ENCODE measurements around the gene CLSTN2.

Gene CLSTN2

GRCh38 chr3:140233702-140234101, 298.7 kb downstream of the CLSTN2 start:
- no peaks in the 10 kb centered on the region for H3K36me3 ChIP-seq
- TF ChIP-seq CTCF (IDR thresholded peaks at IDR 0.05; ENCODE audit: low read depth, low read length), result no peak
- H3K27me3 ChIP-seq (ENCODE audit: insufficient read depth, low read depth, severe bottlenecking), result no peaks in the 10 kb centered on the region
- DNase-seq, result no peak
- H3K9me3 ChIP-seq (ENCODE audit: severe bottlenecking), result peaks cover 3% of the 10 kb centered on the region
- no peak overlapping the region for H3K4me3 ChIP-seq (ENCODE audit: low read depth, low read length)
- no peak overlapping the region for H3K27ac ChIP-seq

GRCh38 chr3:140234256-140234655, 299.3 kb downstream of the CLSTN2 start:
- no peak for TF ChIP-seq CTCF (IDR thresholded peaks at IDR 0.05; ENCODE audit: low read depth, low read length)
- no peak for DNase-seq
- H3K27ac ChIP-seq, result no peak overlapping the region
- H3K27me3 ChIP-seq (ENCODE audit: insufficient read depth, low read depth, severe bottlenecking), result no peaks in the 10 kb centered on the region
- H3K9me3 ChIP-seq (ENCODE audit: severe bottlenecking), result peaks cover 3% of the 10 kb centered on the region
- no peaks in the 10 kb centered on the region for H3K36me3 ChIP-seq
- H3K4me3 ChIP-seq (ENCODE audit: low read depth, low read length), result no peak overlapping the region

GRCh38 chr3:140236836-140237501, 302.0 kb downstream of the CLSTN2 start:
- Histone ChIP-seq H3K36me3 (no peaks in the 10 kb centered on the region), H3K9me3 (ENCODE audit: severe bottlenecking) (peaks cover 3% of the 10 kb centered on the region), H3K27ac (no peak overlapping the region), H3K4me3 (ENCODE audit: low read depth, low read length) (no peak overlapping the region), H3K27me3 (ENCODE audit: insufficient read depth, low read depth, severe bottlenecking) (no peaks in the 10 kb centered on the region)
- no peak for TF ChIP-seq CTCF (IDR thresholded peaks at IDR 0.05; ENCODE audit: low read depth, low read length)
- DNase-seq, result no peak

- Histone ChIP-seq H3K9me3 (ENCODE audit: severe bottlenecking) (peaks cover 3% of the 10 kb centered on the region), H3K4me3 (ENCODE audit: low read depth, low read length) (no peak overlapping the region), H3K27me3 (ENCODE audit: insufficient read depth, low read depth, severe bottlenecking) (no peaks in the 10 kb centered on the region), H3K27ac (no peak overlapping the region), H3K36me3 (no peaks in the 10 kb centered on the region)
- DNase-seq, result no peak
- TF ChIP-seq CTCF (IDR thresholded peaks at IDR 0.05; ENCODE audit: low read depth, low read length), result no peak
Measured at GRCh38 chr3:140238646-140239314, 303.8 kb downstream of the CLSTN2 start.

- Histone ChIP-seq H3K27me3 (ENCODE audit: insufficient read depth, low read depth, severe bottlenecking) (no peaks in the 10 kb centered on the region), H3K4me3 (ENCODE audit: low read depth, low read length) (no peak overlapping the region), H3K27ac (no peak overlapping the region), H3K36me3 (no peaks in the 10 kb centered on the region), H3K9me3 (ENCODE audit: severe bottlenecking) (no peaks in the 10 kb centered on the region)
- DNase-seq, result no peak
- TF ChIP-seq CTCF (IDR thresholded peaks at IDR 0.05; ENCODE audit: low read depth, low read length), result no peak
Measured at GRCh38 chr3:140242818-140243276, 307.9 kb downstream of the CLSTN2 start.

Measured in WERI-Rb-1 (cell line).